GM19455 (cell line): Measurements from ENCODE around the gene TC2N.
"Not testable (repeated sequence)": the region's sequence is repeated elsewhere in the genome, so short reads cannot be mapped to it uniquely, and the experiment has no call there.

Experiments
- ATAC-seq: cut with Tn5 transposase; IDR thresholded peaks from one replicate; pipeline ENCODE4 v1.9.1; 2021; ENCODE audit not compliant: unreplicated experiment

TC2N gene

DNA sequence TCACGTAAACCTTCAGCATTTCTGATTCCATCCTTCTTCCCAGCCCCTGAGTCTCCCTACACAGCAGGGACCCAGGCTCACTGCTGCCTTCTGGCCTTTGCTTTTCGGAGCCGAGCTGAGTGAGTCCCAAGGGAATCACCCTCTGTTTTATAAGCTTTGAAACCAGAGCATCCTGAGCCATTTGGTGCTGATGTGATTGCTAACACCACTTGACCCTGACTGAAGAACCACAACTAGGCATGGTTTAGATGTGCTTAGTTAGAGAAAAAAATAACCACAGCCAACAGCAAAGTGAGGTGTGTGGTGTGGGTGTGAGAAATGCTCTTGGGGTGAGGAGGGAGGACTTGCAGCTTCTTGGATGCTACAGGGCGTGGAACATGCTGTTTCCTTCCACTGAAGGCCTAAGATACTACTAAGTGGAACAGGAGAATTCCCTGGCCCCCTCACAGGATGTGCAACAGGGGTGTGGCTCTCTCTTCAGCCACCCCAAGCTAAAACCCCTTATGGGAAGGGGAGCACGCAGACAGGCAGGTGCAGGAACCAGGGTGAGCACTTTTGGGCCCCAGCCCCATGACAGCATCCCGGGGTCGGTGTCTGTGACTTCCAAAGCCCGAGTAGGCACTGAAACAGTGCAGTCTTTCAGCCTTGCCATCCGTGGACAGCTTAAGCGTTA lies at the start of gene TC2N:
TSS of gene TC2N (minus strand) at position 221 of the 673 bp plus-strand sequence. CDS start 53,767 bp downstream, outside the sequence.
- no peak for ATAC-seq

DNA sequence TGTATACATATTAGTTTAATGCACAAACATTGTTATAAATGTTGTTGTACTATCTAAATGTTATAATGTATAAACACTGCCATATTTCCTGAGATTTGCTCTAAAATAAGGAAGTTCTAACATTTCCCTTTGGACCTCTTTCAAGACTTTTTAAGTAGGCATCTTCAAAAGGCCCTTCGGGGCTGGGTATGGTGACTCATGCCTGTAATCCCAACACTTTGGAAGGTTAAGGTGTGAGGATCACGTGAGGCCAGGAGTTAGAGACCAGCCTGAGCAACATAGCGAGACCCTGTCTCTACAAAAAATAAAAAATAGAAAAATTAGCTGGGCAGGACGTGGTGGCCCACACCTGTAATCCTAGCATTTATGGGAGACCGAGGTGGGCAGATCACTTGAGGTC lies 44.7 kb upstream of the TC2N start:
- no peak for ATAC-seq

DNA sequence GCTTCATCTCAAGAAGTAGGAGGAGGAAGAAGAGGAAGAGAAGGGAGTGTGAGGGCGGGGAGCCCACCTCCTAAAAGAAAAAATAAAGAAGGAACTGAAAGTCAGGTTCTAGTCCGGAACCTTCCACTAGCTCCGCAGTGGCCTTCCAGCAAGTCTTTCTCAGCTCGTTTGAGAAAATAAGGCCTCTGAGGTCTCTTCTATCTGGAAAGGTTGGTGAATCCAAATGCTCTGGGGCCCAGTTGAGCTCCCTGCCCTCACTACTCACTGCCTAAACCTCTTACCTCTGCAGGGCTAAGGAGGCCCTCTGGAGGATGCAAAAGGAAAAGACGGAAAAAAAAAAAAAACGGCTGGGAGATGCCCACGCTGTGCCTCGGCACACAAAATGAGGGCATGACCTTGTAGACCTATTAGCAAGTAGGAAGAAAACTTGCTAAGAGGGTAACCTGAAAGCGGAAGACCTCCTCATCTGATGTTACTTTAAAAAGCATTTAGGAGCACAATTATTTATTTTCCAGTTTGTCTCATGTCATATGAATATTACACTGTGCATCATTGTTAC lies 44.2 kb upstream of the TC2N start:
- no peak for ATAC-seq

DNA sequence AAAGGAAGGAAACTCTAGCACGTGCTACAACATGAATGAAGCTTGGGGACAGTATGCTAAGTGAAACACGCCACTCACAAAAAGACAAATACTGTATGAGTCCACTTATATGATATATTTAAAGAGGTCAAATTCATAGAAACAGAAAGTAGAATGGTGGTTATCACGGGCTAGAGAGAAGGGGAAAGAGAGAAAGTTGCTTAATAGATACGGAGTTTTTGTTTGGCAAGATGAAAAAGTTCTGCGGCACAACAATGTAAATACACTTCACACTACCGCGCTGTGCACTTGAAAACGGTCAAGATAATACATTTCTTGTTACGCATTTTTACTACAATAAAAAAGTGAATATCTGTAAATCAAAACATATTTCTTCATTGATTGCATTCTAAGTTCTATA lies 42.9 kb upstream of the TC2N start:
- ATAC-seq = no peak

DNA sequence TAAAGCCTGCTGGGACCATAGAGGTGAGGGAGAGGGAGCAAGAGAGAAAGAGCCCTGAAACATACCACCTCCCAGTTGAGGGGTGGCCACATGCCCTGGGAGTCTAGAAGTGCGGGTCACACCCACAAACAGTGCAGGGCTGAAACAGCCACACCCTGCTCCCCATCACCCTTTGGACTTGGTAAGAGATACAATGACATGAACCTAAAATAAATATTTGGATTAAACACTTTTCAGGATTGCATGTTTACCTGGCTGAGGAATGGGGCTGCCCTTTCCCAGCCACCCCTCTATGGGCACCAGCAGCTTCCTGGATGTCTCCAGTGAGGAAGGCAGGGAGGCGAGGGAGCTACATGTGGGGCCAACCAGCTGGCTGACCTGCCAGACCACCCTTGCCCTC lies 39.0 kb upstream of the TC2N start:
- ATAC-seq = no peak

DNA sequence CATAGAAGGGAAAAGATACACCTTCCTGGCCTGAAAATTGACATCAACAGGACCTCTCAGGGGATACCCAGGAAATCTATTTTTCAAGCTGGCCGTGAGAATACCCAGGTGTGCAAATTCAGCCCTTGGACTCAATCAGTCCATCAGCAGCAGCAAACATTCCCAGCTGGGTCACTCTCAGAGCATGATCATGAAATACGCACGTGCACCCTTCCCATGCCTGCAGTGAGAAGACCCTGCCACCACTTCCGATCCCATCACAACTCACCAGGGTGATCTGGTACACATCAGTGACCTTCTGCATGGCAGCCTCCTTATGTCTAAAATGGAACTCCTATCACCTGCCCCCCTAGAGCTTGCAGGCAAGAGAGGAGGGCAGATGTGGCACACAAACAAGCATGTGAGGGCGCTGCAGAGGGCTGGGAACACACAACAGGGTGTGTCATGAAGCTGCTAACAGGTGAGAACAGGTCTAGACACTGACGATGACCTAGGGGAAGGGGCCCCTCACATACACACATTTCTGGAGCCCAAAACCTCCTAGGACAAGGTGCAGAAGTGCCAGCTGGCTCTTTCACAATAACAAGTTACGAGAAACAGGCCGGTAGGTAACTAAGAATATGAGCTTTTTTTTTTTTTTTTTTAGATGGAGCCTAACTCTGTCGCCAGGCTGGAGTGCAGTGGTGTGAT lies 37.8 kb upstream of the TC2N start:
- no peak for ATAC-seq

DNA sequence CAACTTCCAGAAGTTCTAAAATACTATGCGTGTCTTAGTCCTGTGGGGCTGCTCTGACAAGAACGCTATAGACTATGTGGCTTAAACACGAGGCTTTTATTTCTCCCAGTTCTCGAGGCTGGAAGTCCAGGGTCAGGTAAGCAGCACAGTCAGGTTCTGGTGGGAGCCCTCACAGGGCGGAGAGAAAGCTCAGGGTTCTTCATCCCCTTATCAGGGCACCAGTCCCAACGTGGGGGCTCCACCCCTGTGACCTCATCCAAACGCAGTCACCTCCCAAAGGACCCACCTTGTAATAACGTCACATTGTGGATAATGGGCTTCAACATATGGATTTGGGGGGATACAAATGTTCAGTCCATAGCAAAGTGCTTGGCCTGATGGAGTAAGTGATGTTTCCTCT lies 37.1 kb upstream of the TC2N start:
- ATAC-seq = no peak

DNA sequence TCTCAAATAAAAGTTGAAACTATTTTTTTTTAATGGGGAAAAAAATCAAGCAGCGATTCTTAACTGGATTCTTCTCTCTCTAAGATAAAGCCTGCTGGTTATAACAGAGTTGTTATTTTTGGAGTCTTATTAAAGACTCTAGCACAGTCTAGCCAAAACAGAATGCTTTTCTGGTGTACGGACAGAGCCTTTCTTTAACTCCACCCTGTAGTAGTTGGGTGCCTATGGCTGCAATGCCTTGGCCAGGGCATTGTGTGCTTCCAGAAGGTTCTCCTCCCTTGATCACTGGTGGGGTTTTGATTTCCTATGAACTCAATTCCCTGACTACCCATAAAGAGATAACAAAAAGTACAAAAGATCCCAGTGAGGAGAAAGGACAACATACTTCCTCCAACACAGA lies 35.7 kb upstream of the TC2N start:
- ATAC-seq = no peak

DNA sequence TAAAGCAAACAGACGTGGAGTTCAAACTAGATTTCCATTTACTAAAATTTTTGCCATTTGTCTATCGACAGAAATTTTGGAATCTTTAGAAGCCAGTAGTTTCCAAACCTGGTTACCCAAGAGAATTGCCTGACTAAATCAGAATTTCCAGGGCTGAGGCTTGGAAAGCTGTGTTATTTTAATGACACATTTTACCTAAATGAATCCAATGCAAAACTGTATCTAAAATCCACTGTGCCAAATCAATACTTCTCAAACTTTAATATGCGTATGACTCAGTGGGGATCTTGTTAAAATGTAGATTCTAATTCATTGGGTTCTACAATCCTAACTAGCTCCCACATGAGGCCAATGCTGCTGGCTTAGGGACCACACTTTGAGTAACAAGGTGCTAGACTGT lies 35.0 kb upstream of the TC2N start:
- no peak for ATAC-seq

DNA sequence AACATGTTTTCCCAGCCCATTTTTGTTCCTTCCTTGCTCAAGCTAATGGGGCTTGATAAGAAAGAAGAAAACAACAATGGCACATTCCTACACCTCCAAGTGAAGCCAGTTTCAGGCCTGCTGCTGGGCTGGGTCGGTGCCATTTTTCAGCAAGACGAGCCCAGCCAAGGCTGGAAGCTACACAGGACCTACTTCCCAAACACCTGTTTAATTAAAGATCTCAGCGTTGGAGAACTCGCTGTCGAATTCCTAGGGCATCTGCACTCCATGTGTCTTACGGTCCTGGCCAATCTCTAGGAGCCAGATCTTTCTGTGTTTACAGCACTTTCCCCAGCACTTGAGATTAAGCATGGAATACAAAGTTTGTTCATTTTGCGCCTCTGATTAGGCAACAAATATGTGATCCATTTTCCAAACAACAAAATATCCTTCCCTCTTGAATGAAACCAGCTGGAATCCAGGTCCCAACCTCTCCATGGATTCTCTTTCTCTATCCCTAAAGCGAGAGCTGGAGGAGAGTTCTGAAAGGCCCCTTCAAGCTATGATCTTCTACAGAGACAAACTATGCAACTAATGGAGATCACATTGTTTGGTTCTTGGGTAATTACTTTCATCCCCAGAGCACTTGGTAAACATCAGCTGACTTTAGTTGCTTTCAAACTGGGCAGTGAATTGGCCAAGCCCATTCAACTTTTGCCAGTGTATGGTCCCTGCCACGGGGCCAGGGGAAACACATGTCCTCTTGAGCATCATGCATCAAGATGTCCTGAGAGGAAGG lies 34.3 kb upstream of the TC2N start:
- ATAC-seq = no peak

DNA sequence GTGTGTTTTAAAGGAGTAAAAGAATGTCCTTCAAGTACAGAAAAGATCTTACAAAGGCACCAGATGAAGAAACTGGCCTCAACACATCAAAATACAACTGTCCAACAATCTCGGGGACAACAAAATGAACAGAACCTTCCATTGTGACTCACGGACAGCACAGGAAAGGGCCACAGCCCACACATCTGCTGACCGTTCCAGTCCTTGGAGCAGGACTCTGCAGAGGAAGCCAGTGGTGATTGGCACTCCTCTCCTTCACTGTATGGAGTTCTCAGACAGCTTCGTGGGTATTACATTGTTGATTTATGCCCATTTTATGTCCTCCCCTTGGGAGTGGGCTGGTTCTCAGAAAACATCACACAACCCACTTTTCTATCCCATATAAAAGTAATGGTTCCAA lies 32.5 kb upstream of the TC2N start:
- no peak for ATAC-seq

DNA sequence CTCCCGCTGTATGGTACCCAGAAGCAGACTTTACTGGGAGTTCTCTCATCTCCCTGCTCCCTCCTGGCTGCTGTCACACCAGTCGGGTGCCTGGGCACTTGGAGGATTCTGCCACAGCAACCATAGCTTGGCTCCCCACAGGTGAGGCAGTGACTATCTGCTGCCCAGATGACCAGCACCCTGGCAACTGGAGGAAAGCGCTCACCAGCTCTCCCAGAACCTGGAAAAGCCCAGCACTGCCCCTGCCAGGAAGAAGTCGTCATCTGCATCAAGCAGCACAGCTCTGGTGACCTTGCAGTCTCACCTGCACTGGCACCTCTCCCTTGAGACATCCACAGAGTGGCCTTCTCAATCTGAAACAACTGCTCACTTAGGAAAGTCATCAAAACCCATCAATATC lies 31.9 kb upstream of the TC2N start:
- ATAC-seq = no peak

DNA sequence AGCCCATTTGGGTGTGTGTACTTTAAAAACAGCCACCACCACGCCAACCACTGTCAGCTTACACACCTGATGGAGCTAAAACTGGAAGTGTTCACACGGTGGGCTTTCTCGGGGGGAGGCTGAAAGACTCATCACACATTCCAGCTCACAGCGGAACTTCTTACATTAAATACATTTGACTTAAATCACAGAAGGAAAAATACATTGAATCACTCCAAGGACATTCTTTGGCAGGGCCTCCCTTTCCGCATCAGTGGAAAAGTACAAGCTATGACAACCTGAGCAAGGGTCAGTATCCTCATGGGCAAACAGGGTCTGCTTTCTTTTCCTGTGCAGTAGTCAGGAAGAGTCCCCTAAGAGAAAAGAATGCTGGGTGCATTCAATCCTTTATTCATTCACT lies 31.0 kb upstream of the TC2N start:
- ATAC-seq = no peak

DNA sequence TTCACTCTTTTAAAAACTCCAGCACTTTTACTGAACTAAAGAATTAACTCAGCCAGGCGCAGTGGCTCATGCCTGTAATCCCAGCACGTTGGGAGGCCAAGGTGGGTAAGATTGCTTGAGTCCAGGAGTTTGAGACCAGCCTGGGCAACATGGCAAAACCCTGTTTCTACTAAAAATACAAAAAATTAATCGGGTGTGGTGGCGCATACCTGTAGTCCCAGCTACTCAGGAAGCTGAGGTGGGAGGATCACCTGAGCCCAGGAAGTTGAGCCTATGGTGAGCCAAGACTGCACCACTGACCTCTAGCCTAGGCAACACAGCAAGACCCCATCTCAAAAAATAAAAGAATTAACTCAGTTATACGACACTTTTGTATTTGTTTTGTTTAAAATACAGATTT lies 30.4 kb upstream of the TC2N start:
- not testable (repeated sequence) for ATAC-seq

DNA sequence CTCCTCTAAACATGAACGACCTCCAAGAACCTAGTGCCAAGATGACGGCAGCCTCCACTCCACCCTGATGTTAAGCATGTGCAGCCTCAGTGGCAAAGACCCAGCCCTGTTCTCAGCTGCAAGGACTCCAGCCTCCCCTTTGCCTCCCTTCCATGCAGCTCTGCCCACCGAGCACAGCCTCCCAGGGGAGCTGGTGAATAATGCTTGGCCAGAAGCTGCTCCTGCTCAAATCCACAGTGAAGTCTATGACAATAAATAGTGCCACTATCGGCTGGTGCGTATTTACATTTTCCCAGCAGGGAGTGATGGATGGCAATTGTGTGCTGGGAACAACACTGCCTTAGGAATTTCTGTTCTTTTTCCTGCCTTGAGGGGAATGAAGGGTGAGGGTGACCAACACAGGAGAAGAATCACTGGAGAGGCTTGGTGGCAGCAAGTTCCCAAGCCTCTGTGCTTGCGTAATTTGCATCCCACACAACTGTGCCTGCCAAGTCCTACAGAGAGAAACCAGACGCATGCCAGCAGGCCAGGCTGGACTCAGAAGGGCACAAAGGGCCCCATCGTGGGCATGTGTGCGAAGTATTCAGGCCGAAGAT lies 29.9 kb upstream of the TC2N start:
- ATAC-seq = no peak

DNA sequence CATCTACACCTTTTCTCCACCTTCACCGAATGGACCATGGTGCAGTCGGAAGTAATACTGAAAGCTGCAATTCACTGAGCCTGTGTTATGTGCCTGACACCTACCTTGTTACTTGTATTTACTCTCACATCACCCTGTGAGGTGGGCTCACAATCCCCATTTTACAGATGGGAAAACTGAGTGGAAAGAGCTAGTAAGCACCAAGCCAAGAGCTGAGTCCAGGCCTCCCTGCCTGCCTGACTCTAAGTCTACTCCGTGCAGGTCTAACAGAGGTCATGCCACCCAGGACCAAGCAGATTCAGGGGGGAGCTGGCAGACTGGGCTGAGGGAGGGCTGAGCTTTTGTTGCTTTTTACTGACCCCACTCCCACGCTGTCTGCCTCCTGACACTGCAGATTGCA lies 29.1 kb upstream of the TC2N start:
- no peak for ATAC-seq

DNA sequence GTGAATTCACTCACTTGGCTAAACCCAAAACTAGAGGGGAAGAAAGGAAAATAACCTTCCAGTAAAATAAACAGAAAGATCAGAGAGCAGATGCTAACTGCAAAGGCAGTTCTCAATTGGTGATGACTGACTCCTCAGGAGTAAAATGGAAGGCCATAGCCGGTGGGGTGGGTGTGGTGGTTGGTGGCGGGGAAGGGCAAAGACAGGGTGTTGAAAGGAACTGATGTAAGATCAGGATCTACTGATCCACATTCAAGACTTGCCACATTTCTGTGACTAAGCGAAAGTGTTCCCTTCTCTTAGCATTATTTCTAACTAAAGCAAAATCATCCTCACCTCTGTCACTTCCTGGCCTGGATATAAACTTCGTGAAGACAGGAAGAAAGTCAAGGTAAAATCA lies 26.3 kb upstream of the TC2N start:
- no peak for ATAC-seq

DNA sequence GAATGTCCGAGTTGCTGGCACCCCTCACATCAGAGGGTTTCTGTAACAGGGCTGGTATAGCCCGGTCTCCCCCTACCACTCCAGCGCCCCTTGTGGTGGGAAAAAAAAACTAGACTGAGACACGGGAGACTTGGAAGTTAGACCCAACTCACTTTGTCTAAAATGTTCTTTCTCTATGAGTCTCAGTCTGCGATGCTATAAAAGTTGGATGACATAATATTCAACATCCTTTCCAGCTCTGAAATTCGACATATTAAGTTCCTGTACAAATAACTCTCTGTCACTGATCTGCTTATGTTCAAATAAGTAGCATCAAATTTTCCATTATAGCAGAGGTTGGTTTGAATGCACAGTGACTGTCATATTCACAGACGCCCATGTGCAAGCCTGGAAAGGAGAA lies 25.7 kb upstream of the TC2N start:
- ATAC-seq = no peak

DNA sequence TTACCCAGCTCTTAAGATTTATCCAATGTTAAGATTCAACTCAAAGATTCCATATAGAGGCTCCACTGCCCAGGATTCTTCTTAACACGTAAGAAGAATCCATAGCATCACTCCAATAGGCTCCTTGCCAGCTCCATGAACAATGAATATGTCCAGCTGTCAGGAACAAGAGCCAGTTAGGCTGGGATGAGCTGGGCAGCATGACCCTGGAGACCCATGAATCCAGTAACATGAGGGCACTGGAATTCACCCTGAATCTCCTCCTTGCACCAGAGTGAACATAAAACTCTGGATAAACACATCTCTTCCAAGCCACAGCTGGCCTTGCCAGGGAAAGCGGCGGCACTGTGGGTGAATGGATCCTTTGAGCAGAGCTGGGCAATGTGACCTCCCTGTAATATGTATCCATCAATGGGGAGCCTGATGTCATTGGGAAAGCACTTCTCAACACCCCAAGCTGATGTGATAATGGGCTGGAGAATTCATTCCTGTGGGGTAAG lies 24.4 kb upstream of the TC2N start:
- ATAC-seq = no peak

DNA sequence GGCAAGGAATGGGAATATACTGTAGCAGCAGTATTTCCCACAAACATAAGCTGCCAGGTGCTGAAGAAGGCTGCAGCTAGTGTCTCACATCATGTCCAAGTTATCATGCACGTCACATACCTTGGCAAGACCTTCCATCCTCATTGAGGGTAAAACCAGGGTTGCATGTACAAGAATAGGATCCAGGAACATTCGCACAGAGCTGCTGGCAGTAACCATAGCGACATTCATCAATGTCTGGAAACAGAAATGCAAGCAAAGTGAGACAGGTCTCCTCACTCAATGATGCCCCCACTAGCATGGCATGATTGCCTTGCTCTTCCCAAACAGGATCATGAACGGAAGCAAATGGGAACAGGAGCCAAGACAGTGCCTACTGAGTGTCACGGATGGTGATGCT lies 23.8 kb upstream of the TC2N start:
- no peak for ATAC-seq

DNA sequence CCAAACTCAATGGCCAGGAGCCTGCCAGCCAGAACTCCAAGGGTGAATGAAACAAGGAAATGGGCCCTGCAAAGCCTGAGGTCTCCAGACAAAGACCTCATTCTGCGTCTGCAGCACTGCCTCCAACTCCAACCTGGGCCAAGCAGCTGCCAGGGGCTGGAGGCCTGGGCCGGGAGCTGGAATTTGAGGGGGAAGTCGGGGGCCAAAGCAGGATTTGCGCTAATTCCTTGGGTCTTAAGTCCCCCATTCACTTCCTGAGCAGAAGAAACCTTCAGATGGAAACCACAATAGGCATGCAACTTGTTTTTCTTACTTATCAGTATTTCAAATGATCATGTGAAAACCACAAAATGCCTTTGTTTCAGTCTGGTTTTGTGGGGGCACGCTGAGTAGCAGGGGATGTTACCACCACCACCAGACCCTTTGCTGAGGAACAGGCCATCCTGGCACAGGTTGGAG lies 23.0 kb upstream of the TC2N start:
- ATAC-seq = no peak
